ENCODE results near the gene HUNK.
A peak's percentile ranks its signal among the peaks of the same experiment; 100 is the strongest.

HUNK gene

DNA sequence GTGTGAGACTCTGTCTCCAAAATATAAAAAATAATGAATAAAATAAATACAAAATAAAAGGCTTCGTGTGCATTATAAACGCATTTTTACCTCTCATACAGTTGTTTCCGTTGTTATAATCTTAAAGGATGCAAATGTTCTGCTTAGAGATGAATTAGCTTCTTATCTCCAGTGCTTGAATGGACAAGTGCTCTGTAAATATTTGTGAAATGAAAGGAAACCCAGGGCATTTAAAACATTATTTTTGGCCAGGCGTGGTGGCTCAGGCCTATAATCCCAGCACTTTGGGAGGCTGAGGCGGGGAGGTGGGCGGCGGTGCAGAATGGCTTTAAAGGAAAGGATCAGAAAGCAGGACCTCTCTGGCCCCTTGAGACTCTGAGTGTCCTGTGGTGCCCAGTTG is 94.5 kb downstream of the HUNK start:
- no peak for DNase-seq

DNA sequence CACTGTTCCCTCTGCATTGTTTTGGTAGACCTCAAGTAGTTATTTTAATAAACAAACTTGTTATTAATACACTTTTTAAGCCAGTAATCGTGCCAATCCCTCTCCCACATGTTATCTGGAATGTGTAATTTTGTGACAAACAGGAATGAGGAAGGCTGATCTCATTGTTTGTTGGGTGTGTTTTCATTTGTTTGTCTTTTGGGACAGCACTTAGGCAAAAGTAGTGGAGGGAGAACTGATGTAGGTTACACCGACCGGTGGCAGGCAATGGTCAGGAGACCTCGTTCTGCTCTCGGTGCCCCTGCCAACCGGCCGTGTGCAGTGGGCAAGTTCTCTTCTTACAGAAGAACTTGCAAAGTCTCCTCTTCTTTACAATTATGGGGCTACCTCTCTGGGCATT is 99.8 kb downstream of the HUNK start:
- no peak for DNase-seq

DNA sequence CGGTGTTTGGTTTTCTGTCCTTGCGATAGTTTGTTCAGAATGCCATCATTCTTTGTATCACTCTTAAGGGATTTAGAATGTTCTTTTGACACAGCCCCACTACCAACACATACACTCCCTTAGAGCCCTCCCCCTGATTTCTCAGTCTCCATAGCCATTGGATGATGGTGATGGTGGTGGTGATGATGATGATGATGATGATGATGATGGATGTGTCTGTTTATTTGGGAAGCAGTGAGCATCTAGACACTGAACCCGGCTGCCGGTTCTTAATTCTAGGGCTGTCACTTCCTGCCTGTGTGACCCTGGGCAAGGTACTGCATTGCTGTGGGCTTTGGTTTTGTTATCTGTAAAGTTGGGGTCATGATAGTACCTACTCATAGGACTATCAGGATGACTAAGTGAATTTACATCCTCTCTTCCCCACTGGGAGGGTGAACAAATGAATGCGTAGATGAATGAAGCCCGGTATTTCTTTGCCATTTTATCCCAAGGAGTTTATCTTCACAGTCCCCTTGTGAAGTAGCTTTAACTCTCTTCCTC is 100.7 kb downstream of the HUNK start:
- no peak for DNase-seq

DNA sequence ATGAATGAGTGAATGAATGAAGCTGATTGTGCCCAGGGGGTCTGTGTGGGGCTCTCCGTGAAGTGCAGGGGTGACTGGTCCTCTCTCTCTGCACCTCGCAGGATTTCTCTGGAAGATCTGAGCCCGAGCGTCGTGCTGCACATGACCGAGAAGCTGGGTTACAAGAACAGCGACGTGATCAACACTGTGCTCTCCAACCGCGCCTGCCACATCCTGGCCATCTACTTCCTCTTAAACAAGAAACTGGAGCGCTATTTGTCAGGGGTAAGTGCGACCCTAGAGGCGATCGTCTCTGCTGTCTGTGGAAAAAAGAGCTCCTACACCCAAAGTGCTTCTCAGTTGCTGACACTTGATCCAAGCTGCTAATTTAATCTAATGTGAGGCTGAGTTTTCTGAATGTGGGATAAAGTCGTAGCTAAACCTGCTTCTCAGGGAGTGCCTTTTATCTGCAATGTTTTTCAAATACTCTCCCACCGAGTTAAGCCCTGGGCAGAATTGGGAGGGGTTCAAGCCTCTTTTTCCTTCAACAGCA is 101.7 kb downstream of the HUNK start:
- peak; percentile 41 to 45 for DNase-seq

DNA sequence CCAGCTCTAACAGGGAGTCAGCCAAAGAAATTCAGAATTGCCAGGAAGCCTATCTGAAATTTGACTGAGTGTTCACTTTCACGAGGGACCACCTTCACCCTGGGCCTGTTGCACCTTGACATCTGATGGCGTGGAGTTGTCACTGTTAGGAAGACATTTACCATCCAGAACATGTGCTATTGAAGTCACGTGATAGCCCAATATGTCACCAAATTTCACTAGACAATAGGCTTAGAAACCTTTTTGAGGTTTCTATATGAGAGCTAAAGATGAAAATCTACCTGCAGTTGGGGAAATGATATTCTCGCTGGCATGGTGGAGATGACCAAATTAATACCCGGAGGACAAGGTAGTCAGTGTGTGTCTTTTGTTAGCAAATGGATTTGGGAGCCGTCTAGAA is 102.7 kb downstream of the HUNK start:
- DNase-seq: no peak

DNA sequence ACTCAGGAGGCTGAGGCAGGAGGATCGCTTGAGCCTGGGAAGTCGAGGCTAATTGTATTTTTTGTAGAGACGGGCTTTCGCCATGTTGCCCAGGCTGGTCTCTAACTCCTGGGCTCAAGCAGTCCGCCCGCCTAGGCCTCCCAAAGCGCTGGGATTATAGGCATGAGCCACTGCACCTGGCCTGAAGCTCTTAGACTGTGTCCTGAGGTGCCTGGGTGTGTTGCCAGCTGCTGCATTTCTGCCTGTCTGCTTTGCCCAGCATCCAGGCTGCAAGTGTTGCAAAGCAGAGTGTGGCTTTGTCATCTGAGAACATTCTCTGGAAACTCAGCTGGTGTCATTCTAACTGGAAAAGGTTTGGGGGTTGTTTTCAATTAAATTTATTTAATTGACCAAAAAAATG is 105.0 kb downstream of the HUNK start:
- no peak for DNase-seq

DNA sequence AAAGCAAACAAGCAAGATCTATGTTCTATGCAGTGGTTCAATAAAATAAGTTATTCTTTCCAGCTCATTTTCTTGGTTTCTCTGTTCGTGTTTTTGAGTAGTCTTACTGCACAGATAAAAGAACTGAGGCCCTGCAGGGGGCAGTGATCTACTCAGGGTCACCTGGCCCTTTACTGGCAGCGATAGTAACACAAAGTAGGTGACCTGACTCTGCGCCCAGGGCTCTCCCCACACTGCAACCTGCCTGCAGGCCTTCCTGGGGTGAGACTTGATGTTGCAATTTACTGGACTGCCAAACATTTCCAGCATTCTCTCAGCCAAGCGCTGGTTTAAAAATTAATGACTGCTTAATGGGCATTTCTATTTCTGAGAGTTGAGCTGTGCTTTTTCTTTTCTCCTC is 110.3 kb downstream of the HUNK start:
- no peak for DNase-seq

DNA sequence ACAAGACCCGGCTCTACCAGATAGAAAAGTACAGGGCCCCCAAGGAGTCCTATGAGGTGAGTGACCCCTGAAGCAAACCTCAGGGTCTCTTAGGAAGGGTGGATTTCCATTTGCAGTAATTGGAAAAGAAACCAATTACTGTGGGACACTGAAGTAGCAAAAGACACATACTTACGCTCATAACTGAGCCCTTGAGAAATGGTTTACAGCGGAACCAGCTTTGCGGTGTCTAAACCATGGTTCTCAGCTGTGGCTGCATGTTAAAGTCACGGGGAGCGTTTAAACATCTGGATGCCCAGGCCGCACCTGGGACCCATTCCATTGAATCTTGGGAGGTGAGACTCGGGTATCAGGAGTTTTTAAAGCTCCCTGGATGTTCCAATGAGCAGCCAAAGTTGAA is 110.7 kb downstream of the HUNK start:
- DNase-seq: no peak

DNA sequence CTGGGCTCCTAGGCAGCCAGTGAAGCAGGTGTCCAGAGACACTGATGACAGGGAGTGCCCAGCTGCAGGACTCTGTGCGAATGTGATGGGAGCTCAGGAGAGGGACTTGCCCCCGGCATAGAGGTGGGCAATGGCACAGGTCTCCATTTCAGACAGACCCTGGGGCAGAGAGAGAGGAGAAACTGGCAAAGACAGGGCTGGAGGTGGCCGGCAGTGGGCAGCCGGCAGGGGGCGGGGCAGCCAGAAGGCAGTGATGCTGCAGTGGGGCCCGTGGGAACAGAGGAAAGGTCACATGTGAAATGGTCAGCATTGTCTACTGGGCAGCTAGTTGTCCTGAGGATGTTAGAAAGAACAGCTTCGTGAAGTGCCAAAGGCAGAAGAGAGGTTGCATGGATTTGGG is 112.6 kb downstream of the HUNK start:
- no peak for DNase-seq

DNA sequence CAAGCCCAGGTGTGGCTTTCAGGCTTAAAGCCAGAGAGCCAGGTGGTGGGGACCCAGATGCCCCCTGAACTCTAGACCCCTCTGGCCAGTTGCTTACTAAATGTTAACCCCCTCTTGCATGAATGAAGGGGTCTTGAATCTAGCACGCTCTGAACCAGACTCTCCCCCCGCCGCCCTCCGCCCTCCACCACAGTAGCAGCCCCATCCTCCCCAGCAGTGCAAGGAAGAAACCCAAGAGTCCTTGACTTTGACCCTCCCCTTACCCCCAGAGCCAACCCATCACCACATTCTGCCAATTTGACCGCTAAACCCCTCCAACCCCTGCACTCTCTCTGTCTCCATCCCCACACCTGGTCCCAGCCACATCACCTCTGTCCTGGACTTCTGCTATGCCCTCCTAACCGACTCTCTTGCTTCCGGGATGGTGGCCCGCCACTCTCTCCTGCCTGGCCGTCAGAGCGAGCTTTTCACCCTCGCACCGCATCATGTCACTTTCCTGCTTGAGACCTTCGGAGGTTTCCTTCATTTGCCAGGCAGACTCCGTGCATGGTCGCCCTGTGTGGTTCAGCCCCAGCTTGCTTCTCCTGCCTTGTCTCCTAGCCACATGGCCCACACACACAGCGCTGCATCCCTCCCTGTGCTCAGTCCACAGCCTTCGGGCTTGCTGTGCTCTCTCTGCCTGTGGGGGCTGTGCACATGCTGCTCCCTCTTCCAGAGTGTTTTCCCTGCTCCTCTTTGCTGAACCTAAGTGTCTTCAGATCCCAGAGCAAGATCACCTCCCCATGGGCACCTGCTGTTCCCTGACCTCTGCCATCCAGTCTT is 113.4 kb downstream of the HUNK start:
- DNase-seq: no peak

DNA sequence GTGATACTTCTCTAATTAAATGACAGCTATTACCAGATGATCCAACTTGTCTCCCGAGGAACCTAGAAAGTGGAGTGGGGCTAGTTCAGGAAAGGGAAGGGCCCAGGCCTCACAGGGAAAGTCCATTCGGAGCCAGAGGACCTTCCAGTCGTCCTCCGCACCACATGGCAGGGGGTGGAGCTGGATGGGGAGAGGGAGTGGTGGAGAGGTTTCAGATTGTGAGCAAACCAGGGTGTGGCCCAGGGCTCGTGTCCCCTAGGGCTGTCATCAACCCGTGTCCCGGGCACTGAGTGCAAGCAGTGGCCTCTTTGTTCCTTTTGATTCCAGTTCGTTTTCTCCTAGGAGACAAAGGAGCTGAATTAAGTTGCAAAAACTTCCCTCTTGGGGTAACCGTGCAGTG is 114.9 kb downstream of the HUNK start:
- DNase-seq: no peak

DNA sequence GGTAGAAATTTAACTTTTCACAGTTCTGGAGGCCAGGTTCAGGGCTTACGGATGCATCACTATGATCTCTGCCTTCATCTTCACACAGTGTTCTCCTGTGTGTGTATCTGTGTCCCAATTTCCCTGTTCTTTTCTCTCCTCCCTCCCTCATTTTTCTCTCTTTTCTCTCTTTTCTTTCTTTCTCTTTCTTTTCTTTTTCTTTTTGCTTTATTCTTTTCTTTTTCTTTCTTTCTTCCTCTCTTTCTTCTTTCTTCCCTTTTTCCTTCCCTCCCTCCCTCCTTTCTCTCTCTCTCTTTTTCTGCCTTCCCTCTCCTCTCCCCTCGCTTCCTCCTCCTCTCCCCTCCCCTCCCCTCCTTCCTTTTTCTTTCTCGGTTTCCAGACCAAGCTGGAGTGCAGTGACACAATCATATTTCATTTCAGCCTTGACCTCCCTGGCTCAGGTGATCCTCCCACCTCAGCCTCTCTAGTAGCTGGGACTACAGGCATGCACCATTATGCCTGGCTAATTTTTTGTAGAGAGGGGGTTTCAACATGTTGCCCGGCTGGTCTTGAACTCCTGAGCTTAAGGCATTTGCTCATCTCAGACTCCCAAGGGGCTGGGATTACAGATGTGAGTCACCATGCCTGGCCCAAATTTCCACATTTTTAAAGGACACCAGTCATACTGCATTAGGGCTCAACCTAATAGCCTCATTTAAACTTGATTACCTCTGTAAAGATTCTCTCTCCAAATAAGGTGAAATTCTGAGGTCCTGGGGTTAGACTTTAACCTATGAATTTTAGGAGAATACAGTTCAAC is 115.9 kb downstream of the HUNK start:
- no peak for DNase-seq

DNA sequence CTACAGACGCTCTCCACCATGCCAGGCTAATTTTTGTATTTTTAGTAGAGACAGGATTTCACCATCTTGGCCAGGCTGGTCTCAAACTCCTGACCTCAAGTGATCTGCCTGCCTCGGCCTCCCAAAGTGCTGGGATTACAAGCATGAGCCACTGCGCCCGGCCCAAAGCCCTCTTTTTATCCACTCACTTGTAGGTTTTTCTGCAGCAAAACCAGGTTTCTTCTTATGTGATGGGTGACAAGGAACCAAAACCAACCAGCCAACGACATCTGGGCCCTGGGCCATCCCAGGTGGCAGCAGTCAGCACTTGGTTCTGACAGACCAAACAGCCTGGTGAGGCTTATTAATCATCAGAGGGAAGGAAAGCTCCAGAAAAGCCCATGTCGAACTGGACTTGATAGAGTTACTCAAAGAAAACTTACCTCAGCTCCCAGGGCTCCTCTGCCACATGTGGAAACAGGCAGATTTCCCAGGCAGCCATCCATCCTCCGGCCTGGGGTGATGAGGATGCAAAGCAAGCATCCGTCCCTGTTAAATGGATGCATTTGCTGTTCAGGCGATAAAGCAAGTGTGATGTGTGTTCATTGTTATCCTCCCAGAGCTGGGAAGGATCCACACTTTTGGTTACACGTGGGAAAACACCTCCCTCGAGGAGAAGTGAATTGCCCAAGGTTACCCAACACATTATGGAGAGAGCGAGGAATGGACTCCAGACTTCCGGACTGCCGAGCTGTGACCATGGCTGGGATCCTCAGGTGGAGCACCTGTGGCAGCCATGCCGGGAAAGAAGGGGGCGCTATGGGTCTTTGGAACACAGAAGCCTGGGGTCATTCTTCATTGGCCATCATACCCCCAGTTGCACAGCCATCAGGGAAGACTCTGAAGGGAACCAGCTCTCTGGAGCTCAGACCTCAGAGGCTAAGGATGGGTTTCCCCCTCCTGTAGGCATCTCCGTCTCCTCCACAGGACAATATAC is 118.8 kb downstream of the HUNK start:
- DNase-seq: no peak

DNA sequence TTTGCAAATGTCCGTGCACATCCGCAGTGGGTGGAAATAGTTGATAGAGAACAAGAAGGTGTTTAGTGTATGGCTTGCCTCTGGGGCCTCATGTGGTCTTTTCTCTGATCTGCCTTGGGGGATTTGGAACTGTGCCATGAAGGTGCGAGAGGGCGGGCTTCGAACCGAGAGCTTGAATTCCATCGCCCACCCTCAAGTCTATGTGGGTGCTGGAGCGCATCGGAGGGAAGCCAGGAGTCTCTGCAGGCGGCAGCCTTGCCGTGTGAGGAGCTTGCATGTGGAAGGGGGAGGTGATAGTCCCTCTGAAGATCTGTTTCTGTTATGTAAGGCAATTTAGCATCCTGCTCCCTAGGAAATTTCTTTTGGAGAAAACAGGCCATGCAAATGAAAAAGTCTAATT is 119.6 kb downstream of the HUNK start:
- DNase-seq: no peak

DNA sequence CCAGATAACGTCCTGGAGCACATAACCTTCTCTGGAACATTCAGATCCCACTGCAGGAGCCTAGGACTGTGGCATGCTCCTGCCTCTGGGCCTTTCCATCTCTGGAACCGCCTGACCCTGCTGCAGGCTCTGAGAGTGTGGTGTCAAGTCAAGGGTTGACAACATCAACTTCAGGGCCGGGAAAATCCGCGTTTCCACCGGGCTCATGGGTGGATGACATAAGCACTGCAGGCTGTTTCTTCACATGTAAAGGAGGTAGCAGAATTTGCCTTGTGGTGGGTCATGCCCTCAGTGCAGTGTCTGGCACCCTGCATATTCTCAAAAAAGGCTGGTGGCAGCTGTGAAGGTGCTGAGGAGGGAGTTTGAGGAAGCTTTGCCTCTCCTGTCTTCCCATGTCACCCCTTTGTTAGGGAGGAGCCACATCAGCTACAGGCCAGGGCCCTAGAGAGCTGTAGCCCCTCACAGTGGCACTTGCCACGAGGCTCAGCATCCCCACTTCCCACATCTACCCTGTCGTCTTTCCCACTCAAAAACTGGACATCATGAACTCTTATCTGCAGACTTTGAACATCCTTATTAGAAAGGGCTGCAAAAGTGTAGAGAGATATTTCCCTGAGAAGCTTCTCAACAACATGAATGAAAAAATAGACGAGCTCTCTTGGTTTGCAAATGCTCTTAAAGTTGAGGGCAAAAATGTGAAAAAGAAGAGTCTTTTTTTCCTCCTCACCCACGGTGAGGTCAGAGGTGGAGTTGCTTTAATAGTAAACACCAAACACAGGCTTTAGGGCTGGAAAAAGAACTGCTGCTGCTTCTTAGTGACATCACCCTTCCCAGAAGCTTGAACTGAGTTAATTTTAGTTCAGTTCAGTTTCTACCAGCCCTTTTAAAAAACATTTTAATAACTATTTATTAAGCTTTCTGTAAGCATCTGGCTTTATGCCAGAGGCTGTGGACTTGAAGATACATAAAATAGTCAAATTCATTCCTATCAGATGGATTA is 121.3 kb downstream of the HUNK start:
- no peak for DNase-seq

DNA sequence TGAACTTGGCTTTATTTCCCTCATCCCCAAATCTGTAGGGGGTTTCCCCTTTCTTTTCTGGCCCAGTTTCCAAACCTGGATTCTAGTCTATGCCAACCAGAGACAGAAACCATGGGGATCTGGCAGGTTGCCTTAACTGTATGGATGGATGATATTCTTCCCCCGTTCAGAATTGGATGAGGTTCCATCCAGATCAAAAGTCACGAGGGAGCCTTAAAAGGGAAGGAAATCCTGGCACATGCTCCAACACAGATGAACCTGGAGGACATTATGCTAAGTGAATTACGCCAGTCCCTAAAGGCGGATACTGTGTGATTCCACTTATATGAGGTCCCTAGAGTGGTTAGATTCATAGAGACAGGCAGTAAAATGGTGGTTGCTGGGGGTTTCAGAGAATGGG is 124.4 kb downstream of the HUNK start:
- DNase-seq: no peak

DNA sequence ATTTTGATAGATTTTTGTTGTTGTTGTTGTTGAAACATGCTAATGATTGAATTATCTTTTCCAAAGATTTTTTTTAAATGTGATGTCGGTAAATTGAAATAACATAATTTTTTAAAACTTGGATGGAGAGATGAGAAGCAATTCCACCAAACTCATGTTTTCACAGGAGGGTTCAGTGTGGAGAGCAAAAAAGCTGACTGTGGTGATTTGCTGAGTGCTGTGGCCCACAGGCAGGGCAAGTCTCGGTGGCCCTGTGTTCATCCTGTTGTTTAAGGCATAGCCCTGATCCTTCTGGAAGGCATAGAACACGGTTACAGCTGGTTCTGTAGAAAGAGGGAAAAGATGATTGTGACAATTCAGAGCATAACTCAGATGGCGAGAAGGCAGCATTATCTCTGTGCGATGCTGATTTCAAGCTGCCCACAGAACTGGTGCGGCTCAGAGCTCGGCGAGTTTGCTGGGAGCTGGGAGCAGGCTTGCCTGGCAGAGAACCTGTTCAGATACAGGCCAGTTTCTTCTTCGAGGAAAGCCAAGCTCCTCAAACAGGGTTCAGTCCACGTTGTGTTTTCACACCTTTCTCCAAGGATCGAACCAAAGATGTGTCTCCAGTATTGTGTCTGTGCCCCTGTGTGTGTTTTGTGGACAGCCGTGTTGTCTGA is 127.1 kb downstream of the HUNK start:
- DNase-seq: no peak

DNA sequence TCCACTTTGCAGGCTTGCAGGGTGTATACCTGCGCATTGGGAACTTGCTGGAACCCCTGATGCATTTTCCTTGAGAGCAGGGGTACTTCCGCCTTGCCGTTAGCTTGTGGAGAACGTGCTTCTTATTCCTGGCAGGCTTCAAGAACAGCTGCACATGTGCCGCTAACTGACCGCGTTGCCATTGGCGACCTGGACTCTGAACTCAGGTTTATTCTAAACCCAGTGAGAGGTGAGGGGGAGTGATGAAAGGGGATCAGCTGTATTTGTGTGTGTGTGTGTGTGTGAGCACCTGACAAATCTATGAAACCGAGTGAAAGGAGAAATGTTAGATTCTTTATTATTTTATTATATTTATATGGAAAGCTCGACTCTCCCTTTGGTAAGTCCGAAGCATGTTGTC is 128.6 kb downstream of the HUNK start:
- DNase-seq: no peak

DNA sequence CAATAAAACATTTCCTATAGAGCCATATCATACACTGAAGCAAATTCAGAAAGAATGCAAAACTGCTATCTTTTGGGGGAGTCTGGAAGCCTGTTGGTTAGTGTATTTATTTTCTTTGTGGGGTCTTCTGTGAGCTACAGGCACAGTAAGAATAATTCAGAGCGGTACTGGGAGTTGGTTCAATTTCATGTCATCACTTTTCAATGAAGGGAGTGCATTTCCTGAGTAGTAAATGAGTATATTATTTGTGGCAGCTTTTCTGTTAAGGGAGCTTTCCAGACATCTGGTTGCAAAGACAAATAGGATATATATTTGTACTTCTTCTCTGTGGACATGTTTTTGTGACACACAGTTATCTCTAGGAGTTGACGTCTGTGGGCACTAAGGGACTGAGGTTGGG is 130.6 kb downstream of the HUNK start:
- no peak for DNase-seq

DNA sequence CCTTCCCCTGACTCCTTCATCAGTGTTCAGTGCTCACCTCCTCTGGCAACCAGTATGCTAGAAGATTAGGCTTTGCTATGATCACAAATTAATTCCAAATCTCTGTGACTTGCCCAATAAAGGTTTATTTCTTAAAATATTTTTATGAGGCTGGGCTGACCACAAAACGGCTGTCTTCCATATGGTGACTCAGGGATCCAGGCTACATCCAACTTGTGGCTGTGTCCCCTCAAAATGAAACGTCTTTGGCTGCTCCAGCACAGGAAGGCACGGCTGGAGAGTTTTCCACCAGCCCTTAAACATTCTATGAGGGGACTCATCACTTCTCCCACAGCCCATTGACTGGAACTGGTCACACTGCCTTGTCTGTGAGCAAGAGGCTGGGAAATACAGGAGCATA is 131.5 kb downstream of the HUNK start:
- no peak for DNase-seq

DNA sequence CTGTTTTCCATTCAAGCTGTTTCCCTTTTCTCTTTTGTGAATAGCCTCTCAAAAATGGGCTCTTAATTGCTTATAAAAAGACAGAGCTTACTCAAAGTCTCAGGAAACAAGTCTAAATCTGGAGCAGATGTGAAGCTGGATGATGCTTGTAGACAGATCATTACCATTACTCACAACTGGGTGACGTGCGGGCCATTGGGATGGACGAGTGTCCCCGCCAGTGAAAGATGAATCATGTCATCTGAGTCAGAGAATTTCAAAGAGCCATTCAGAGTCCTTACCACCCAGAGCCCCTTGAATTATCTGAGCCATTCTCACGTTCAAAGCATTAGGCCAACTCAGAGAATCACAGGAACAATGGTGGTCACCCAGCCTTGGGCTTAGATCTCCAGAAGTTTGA is 134.6 kb downstream of the HUNK start:
- DNase-seq: no peak

All from CD4-positive, alpha-beta T cell treated with Interleukin-4 for 1 hour (primary cell).